ENCODE measurements around the gene EPB41L3. TPM values are rescaled to one million over a fixed set of nuclear protein-coding genes. Genes with fewer than 3 reads are reported as not detected.
"Not testable (repeated sequence)": the region's sequence is repeated elsewhere in the genome, so short reads cannot be mapped to it uniquely, and the experiment has no call there.

EPB41L3 gene
- 107 TPM for polyA plus RNA-seq (ENCODE audit: insufficient read length)

GRCh38 chr18:5543773-5544389, at the start of gene EPB41L3:
Gene EPB41L3 (minus strand): TSS chr18:5543997. CDS start chr18:5489183, 54,814 bp downstream.
- DNase-seq (ENCODE audit: low read depth), result no peak

GRCh38 chr18:5588529-5588928, 44.7 kb upstream of the EPB41L3 start:
- no peak for DNase-seq (ENCODE audit: low read depth)

GRCh38 chr18:5585653-5586052, 41.9 kb upstream of the EPB41L3 start:
- no peak for DNase-seq (ENCODE audit: low read depth)

DNA sequence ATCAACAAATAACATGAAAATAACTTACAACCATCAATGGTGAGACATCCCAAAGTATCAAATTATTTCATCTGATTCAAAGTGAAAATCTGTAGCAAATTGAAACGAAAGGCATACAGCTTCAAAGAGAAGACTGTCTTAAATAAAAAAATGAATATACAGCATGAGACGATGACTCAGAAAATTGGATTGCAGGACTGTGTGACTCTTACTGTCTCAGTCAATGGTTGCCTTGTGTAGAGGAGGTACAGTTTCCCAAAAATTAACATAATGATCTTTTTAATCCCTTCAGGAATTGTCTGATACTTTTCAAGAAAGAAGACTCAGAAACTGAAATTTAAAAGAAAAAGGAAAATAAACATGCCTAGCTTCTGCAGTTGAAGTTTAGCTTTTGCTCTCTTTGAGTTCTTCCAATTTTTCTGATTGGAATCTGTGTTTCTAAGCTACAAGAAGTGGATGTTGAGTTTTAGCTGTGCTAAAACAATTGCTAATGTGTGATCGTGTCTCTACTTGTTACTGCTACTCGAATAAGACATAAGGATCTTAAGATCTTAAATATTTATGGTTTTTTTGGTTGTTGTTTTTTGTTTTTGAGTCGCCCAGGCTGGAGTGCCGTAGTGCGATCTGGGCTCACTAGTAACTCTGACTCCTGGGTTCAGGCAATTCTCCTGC, 41.1 kb upstream of the EPB41L3 start:
- no peak for DNase-seq (ENCODE audit: low read depth)

DNA sequence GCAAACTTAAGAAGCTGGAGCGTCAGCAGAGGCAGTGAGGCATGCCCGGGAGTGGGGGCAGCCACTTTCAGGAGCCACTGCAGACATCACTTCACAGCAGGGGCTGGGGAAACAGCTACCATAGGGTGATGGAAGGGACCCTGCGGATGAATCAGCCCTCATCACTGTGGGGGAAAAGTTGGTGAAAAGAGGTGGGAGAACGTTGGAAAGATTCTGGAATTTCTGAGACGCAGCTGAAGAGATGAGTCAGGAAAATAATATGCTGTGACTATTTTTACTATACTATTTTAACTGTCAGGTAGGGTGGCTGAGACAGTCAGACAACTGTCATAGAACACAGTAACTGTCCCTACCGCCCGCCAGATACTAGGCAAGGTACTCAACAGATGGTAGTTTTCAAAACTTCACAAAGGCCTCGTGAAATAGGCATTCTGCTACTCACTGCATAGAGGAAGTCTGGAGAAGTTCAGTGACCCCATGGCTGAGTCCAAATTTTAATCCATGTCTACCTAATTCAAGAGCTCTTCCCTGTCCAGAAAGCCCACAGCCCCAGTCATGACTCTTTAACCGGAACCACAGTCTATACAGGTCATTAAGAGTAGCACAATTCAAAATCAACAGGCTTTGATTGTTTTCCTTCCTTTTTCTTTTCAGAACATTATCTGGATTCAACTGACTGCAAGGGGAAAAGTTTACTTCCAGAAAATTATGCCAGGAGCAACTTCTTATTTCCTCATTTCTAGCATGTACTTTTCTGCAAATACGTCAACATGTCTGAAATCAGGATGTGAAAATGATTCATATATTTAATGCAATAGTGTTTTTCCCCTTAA, 39.3 kb upstream of the EPB41L3 start:
- DNase-seq (ENCODE audit: low read depth), result no peak

DNA sequence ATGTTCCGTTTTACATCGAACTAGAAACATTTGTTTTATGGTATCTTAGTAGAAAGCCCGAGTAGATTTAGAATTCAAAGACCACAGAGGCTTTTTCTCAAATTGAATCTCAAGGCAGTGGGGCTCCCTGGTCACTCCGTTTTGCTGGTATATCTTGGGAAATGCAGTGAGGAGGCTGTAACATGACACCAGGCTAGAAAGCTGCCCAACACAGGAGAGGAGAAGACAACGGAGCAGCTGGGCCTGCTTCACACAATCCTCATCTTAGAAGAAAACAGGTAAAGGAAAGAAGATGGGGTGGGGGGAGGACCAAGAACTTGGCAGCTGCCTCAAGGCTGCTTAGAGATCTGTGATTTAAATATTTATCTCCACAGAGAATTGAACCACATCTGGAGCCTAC, 38.3 kb upstream of the EPB41L3 start:
- no peak for DNase-seq (ENCODE audit: low read depth)

DNA sequence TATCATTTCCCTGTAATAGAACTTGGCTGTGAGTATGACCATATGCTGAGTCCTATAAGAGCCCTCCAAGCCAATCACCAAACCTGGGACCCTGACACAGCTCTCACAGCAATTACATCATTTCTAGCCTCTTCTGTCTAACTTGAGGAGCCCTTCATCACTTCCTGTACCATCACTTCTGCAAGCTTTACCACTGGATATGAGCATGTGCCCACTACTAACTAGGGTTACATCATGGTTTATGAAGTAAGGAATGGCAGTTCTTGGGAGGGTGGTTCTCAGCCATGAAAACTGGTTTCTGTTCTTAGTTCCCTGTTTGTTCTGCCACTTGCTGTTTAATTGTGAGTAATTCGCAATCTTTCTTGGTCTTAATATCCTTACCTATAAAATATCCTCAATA, 31.0 kb upstream of the EPB41L3 start:
- DNase-seq (ENCODE audit: low read depth), result no peak

GRCh38 chr18:5571666-5572065, 27.9 kb upstream of the EPB41L3 start:
- no peak for DNase-seq (ENCODE audit: low read depth)

DNA sequence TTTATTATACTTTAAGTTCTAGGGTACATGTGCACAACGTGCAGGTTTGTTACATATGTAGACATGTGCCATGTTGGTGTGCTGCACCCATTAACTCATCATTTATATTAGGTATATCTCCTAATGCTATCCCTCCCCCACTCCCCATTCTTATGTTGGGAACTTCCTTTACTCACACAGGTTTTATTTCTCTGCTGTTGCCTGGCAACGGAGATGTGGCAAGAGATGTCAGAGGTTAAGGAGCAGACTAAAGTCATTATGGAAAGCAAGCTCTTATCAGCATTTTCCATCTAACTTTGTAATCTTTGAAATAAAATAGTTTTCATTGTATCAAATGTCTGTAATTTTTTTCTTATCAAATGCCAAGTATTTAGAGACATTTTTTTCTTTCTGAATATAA, 26.8 kb upstream of the EPB41L3 start:
- not testable (repeated sequence) for DNase-seq (ENCODE audit: low read depth)

GRCh38 chr18:5568416-5568815, 24.6 kb upstream of the EPB41L3 start:
- no peak for DNase-seq (ENCODE audit: low read depth)

GRCh38 chr18:5558851-5559250, 15.1 kb upstream of the EPB41L3 start:
- DNase-seq (ENCODE audit: low read depth), result no peak

DNA sequence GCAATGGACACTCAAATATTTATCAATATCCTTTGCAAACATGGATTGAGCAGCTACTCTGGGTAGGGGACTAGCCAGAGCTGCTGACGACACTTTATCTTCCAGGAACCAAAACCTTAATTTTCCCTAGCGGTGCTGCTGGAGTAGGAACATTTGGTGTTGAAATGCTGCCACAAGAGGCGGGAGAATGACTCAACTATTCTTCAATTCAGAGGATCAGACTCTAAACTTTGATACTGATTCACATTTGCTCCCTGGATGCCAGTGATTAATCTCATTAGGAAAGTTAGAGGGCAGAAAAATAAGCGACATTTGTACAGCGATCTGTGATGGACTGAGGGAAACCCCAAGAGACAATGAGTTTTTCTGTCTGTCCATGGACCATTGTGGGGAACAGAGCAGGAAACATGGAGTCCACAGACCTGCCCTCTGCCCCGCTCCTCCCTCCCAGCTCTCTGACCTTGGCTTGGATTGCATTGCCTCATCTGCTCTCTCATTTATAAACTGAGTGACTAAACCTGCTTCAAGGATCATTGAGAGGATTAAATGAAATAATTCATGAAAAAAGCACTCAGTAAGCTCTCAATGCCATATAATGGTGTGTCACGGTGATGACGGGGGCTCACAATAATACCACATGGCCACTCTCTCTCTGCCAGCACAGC, 12.6 kb upstream of the EPB41L3 start:
- no peak for DNase-seq (ENCODE audit: low read depth)

DNA sequence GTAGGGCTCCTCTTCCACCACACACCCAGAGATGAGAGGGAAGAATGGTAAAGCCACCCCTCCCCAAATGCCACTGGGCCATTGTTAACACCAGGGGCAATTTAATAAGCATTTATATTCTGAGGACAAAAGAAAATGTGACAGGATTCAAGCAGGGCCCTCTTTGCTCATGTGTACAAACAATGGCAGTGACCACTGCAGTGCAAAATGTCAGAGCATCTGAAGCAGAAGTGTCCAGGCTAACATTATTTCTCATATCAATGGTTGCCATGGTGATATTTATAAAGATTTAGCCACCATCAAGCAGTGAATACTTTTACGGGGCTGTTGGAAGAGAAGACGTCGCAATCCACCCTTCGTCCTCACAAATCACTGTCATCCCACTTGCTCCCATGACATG, 10.8 kb upstream of the EPB41L3 start:
- DNase-seq (ENCODE audit: low read depth), result no peak

DNA sequence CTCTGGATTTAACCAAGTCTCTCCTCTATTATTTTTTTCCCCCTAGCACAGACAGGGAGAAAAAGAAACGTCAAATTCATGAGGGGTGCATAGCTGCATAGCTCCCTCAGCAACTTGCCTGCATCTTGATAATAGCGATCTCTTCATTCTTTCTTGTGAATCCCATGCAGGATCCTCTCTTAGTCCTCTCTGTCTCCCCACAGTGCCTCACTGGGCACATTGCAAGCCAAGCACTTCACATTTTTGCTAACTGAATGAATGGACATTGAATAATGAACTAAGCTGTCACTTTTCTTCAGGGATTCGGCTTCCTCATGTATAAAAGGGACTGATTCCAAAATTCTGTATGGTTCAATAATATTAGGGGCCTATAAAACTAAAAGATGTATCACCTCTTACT, 2.9 kb upstream of the EPB41L3 start:
- DNase-seq (ENCODE audit: low read depth), result no peak

GRCh38 chr18:5543036-5543680, 639 bp downstream of the EPB41L3 start:
- no peak for DNase-seq (ENCODE audit: low read depth)

GRCh38 chr18:5542515-5543035, 1.2 kb downstream of the EPB41L3 start:
- no peak for DNase-seq (ENCODE audit: low read depth)

GRCh38 chr18:5541644-5542043, 2.2 kb downstream of the EPB41L3 start:
- DNase-seq (ENCODE audit: low read depth), result no peak

- DNase-seq (ENCODE audit: low read depth), result no peak
These were observed 4.4 kb downstream of the EPB41L3 start for GRCh38 chr18:5539391-5539790.

GRCh38 chr18:5538544-5538943, 5.3 kb downstream of the EPB41L3 start:
- DNase-seq (ENCODE audit: low read depth), result no peak

DNA sequence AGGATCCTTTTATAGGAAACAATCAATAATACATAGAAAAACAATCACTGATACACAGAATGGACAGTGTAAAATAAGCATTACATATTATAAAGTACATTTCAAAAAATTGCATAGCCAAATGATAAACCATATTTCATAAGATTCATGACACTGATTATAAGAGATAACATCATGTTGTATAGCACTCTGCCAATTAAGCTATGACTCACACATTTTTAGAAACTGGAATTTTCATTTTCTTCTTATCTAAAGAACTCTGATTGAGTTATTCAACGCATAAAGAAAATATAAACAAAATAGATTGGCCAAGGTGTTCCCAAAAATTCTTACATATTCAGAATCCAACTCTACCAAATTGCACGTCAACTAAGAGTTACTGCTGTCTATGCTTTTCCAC, 5.9 kb downstream of the EPB41L3 start:
- DNase-seq (ENCODE audit: low read depth), result no peak

- no peak for DNase-seq (ENCODE audit: low read depth)
These were observed 9.0 kb downstream of the EPB41L3 start for GRCh38 chr18:5534845-5535244.
